Measurements from ENCODE around the gene ARTN. TPM values are rescaled to one million over a fixed set of nuclear protein-coding genes. Genes with fewer than 3 reads are reported as not detected.

Gene ARTN
- total and polyA plus RNA-seq, 9 of the 15 experiments (the other 6 are each of a cell fraction or from before 2014, with no cell fraction given) = 0.06 to 0.38 TPM; not detected in 7

- TF ChIP-seq ZNF407 (IDR thresholded peaks at IDR 0.05; ENCODE audit: low read depth) (no peak), ZNF717 (CRISPR knock-in tag; IDR thresholded peaks at IDR 0.05) (no peak), NCOR1 (IDR thresholded peaks at IDR 0.05) (no peak), HMBOX1 (IDR thresholded peaks at IDR 0.05) (no peak), TAF1 (IDR thresholded peaks at IDR 0.05; ENCODE audit: control insufficient read depth, extremely low read depth, insufficient read depth, low read length, severe bottlenecking) (peak; percentile 86), ZBTB12 (CRISPR knock-in tag; IDR thresholded peaks at IDR 0.05) (peak; percentile 11; the same call in 1 of the 2 replicates), CBFA2T3 (IDR thresholded peaks at IDR 0.05) (peak; percentile 18; the same call in 1 of the 2 replicates), ZHX1 (conservative IDR thresholded peaks at IDR 0.05; ENCODE audit: low read length) (no peak; the same call in 1 of the 2 replicates), ZNF140 (CRISPR knock-in tag; IDR thresholded peaks at IDR 0.05) (no peak), ZEB2 (IDR thresholded peaks at IDR 0.05) (0 out of 2 replicates have a peak, but pooled peaks have one; percentile 65)
Observed at GRCh38 chr1:43946236-43947060, 12.8 kb downstream of the ARTN start, which contains the start of gene IPO13 (continued).

Measured in K562 (cell line).